HCT116 (cell line): ENCODE measurements around the gene OXCT2. TPM values are rescaled to one million over a fixed set of nuclear protein-coding genes. Genes with fewer than 3 reads are reported as not detected.

Experiments
- ATAC-seq: fragments of 200-7000 bp; cut with Tn5 transposase; 2 replicates; pipeline ENCODE4 v1.9.1; 2020; ENCODE audit warnings: mild to moderate bottlenecking, moderate library complexity
- BruUV-seq: library from RNA; stranded (reverse); fragments of 400-500 nt; replicated peaks from 2 replicates; lab custom pipeline; 2021; lab: Mats Ljungman, UMichigan
- CTCF ChIA-PET: fragments of 300-600 bp; sonication (Branson Sonifier 250); formaldehyde crosslinking; loops from one replicate; lab custom pipeline; 2021; ENCODE audit warnings: antibody characterized with exemption; lab: Charles Lee
- POLR2A ChIA-PET: fragments of 300-600, 350-600 bp; sonication (Branson Sonifier 250); formaldehyde crosslinking; loops from one replicate; lab custom pipeline; 2021; ENCODE audit warnings: antibody characterized with exemption; lab: Charles Lee
- RAD21 ChIA-PET, 2 experiments: fragments of 300-600 bp; sonication (Branson Sonifier 250); formaldehyde crosslinking; loops; one replicate each; lab custom pipeline; 2023; ENCODE audit warnings: low total read pairs in 2 of 2; ENCODE audit not compliant: uncharacterized antibody in 2 of 2, unreplicated experiment in 2 of 2, low non-redundant PET in 1 of 2; lab: Charles Lee
- DNase-seq: peaks from one replicate; pipeline ENCODE4 v3.0.0-alpha.2; 2010; ENCODE audit warnings: low read depth, low spot score
- H2AFZ ChIP-seq: fragments of 200-600 bp; shearing (Covaris generic), sonication (generic); 2 replicates; pipeline ENCODE4 v1.6.1; 2017; ENCODE audit warnings: low read depth, mixed run types, mixed read lengths, antibody characterized with exemption, low read length; ENCODE audit not compliant: poor library complexity, severe bottlenecking
- H3K27ac ChIP-seq: 2 replicates; pipeline ENCODE4 v1.5.1; 2012; ENCODE audit warnings: low read depth, low read length
- H3K27me3 ChIP-seq: fragments of 200-600 bp; sonication (generic); 2 replicates; pipeline ENCODE4 v1.6.1; 2016; ENCODE audit warnings: mixed run types, low read length, mixed read lengths; ENCODE audit not compliant: insufficient read depth
- H3K36me3 ChIP-seq, 2 experiments: fragments of 200-500 bp in 1 of 2; fragments of 200-600 bp in 1 of 2; sonication (Bioruptor generic) in 1 of 2; sonication (generic) in 1 of 2; 2 replicates each; pipeline versions ENCODE4 v1.5.1 to v1.6.1; 2014 to 2016; ENCODE audit warnings: low read length in 2 of 2, inconsistent platforms in 1 of 2, mixed read lengths in 1 of 2, mixed run types in 1 of 2; ENCODE audit not compliant: insufficient read depth in 2 of 2, control insufficient read depth in 1 of 2
- H3K4me1 ChIP-seq, 2 experiments: fragments of 200-600 bp in 1 of 2; sonication (generic) in 1 of 2; 2 replicates each; pipeline versions ENCODE4 v1.5.1 to v1.6.1; 2012 to 2017; ENCODE audit warnings: low read length in 2 of 2, inconsistent platforms in 1 of 2, mild to moderate bottlenecking in 1 of 2, mixed read lengths in 1 of 2, mixed run types in 1 of 2, moderate library complexity in 1 of 2; ENCODE audit not compliant: insufficient read depth in 2 of 2, control insufficient read depth in 1 of 2
- H3K4me2 ChIP-seq: fragments of 200-600 bp; sonication (generic); 2 replicates; pipeline ENCODE4 v1.6.1; 2017; ENCODE audit warnings: mixed run types, low read length, mixed read lengths
- H3K4me3 ChIP-seq, 2 experiments: fragments of 200-600 bp in 1 of 2; sonication (generic) in 1 of 2; replicated peaks in 1 of 2; 2 replicates each; pipeline ENCODE4 v1.5.1; 2011 to 2016; ENCODE audit warnings: low read length in 2 of 2, control low read depth in 1 of 2, low read depth in 1 of 2, mild to moderate bottlenecking in 1 of 2, mixed read lengths in 1 of 2, mixed run types in 1 of 2
- H3K79me2 ChIP-seq: fragments of 200-600 bp; sonication (generic); 2 replicates; pipeline ENCODE4 v1.6.1; 2017; ENCODE audit warnings: mild to moderate bottlenecking, mixed run types, low read length, moderate library complexity, mixed read lengths; ENCODE audit not compliant: insufficient read depth
- H3K9ac ChIP-seq: fragments of 200-600 bp; sonication (generic); 2 replicates; pipeline ENCODE4 v1.6.1; 2016; ENCODE audit warnings: low read length, mixed read lengths
- H3K9me2 ChIP-seq: fragments of 200-600 bp; sonication (generic), shearing (Covaris generic); 2 replicates; pipeline ENCODE4 v1.6.1; 2017; ENCODE audit warnings: mixed run types, mild to moderate bottlenecking, moderate library complexity; ENCODE audit not compliant: insufficient read depth
- H3K9me3 ChIP-seq, 2 experiments: fragments of 200-500 bp in 1 of 2; fragments of 200-600 bp in 1 of 2; sonication (Bioruptor generic) in 1 of 2; sonication (generic) in 1 of 2; 2 replicates each; pipeline ENCODE4 v1.6.1; 2014 to 2017; ENCODE audit warnings: low read length in 2 of 2, mixed read lengths in 2 of 2, inconsistent platforms in 1 of 2, low read depth in 1 of 2, mild to moderate bottlenecking in 1 of 2, mixed run types in 1 of 2, moderate library complexity in 1 of 2; ENCODE audit not compliant: control insufficient read depth in 1 of 2, insufficient read depth in 1 of 2
- H4K20me1 ChIP-seq: fragments of 200-600 bp; sonication (generic), shearing (Covaris generic); 2 replicates; pipeline ENCODE4 v1.6.1; 2017; ENCODE audit warnings: mixed run types, mild to moderate bottlenecking, moderate library complexity; ENCODE audit not compliant: insufficient read depth
- CBX3 ChIP-seq: IDR thresholded peaks from 2 replicates; pipeline ENCODE4 v1.6.1; 2012; ENCODE audit warnings: low read depth
- CEBPB ChIP-seq: IDR thresholded peaks from 2 replicates; pipeline ENCODE4 v1.6.1; 2012; ENCODE audit warnings: low read depth
- CTCF ChIP-seq, 3 experiments: fragments of 200-600 bp in 1 of 3; sonication (generic) in 1 of 3; IDR thresholded peaks in 2 of 3; conservative IDR thresholded peaks in 1 of 3; 2 replicates each; pipeline ENCODE4 v1.5.1; 2012 to 2017; ENCODE audit warnings: low read depth in 2 of 3, low read length in 2 of 3, antibody characterized with exemption in 1 of 3, borderline replicate concordance in 1 of 3, control low read depth in 1 of 3, mild to moderate bottlenecking in 1 of 3, mixed read lengths in 1 of 3, mixed run types in 1 of 3, moderate library complexity in 1 of 3; ENCODE audit not compliant: insufficient read depth in 1 of 3
- EGR1 ChIP-seq: IDR thresholded peaks from 2 replicates; pipeline ENCODE4 v1.6.1; 2012; ENCODE audit warnings: low read depth
- ELF1 ChIP-seq: IDR thresholded peaks from 2 replicates; pipeline ENCODE4 v1.6.1; 2012; ENCODE audit warnings: low read depth, borderline replicate concordance
- EZH2 ChIP-seq: fragments of 200-600 bp; sonication (generic); IDR thresholded peaks from 2 replicates; pipeline ENCODE4 v1.6.1; 2017; ENCODE audit warnings: antibody characterized with exemption, mixed run types
- FOSL1 ChIP-seq: IDR thresholded peaks from 2 replicates; pipeline ENCODE4 v1.6.1; 2012; ENCODE audit warnings: low read depth
- JUND ChIP-seq: IDR thresholded peaks from 2 replicates; pipeline ENCODE4 v1.6.1; 2012
- POLR2A ChIP-seq: IDR thresholded peaks from 2 replicates; pipeline ENCODE4 v1.7.0; 2011; ENCODE audit warnings: borderline replicate concordance; ENCODE audit not compliant: insufficient read depth, insufficient read length; ENCODE audit errors: extremely low read depth
- RAD21 ChIP-seq: IDR thresholded peaks from 2 replicates; pipeline ENCODE4 v1.6.1; 2012; ENCODE audit warnings: low read depth, mild to moderate bottlenecking
- REST ChIP-seq: IDR thresholded peaks from 2 replicates; pipeline ENCODE4 v1.6.1; 2012; ENCODE audit warnings: low read depth
- SIN3A ChIP-seq: IDR thresholded peaks from 2 replicates; pipeline ENCODE4 v1.6.1; 2012; ENCODE audit warnings: low read depth
- SRF ChIP-seq: IDR thresholded peaks from 2 replicates; pipeline ENCODE4 v1.6.1; 2012; ENCODE audit warnings: low read depth
- TCF7L2 ChIP-seq: IDR thresholded peaks from 2 replicates; pipeline ENCODE4 v1.7.0; 2011; ENCODE audit warnings: borderline replicate concordance, inconsistent platforms; ENCODE audit not compliant: insufficient read depth, insufficient read length; ENCODE audit errors: extremely low read depth
- YY1 ChIP-seq: IDR thresholded peaks from 2 replicates; pipeline ENCODE4 v1.6.1; 2011; ENCODE audit warnings: low read length, low read depth, moderate library complexity, mild to moderate bottlenecking; ENCODE audit not compliant: insufficient replicate concordance; ENCODE audit errors: extremely low read depth
- ZBTB33 ChIP-seq: IDR thresholded peaks from 2 replicates; pipeline ENCODE4 v1.6.1; 2011; ENCODE audit warnings: mild to moderate bottlenecking, low read length, moderate library complexity; ENCODE audit not compliant: insufficient replicate concordance; ENCODE audit errors: extremely low read depth
- ZFX ChIP-seq: fragments of 450-650 bp; IDR thresholded peaks from 2 replicates; pipeline ENCODE4 v1.6.1; 2017
- intact Hi-C: fragments of 100-400 bp; cut with micrococcal nuclease; formaldehyde crosslinking; loops from 2 replicates; pipeline ENCODE4 v1.10.0; 2022
- total RNA-seq: library from RNA; stranded (reverse); gene quantifications from one replicate; pipeline ENCODE4 v1.2.1, GENCODE V29; 2021; ENCODE audit not compliant: unreplicated experiment
- TF ChIP-seq, protein P1 (sequence below): IDR thresholded peaks from 2 replicates; pipeline ENCODE4 v1.6.1; 2012

The OXCT2 gene
- total RNA-seq, 1 experiment from 2014 or later, result 3.7 TPM

DNA sequence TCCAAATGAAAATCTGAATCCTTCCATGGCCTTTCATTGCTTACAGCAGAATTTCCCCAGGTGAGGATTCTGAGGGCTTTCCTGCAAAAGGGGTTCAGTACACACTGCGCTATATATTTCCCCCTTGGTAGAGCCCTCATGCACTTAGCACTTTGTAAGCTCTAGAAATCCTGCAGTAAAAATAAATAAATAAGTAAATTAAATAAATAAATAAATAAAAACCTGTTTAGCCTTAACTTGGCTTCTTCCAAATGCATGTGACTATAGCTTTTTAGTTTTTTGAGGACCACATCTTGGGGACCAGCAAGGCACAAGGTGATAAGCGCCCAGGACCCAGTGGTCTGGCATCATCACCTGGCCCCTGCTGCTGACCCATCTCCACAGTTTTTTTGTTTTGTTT, 20.7 kb upstream of the OXCT2 start (continued):
- no peak for TF ChIP-seq CTCF (IDR thresholded peaks at IDR 0.05 in 2 of 3, conservative IDR thresholded peaks at IDR 0.05 in 1 of 3; ENCODE audit: borderline replicate concordance in 1 of 3, insufficient read depth in 1 of 3, low read depth in 2 of 3, low read length in 2 of 3)
- TF ChIP-seq ZBTB33, result no peak
- no peak for TF ChIP-seq POLR2A
- TF ChIP-seq RAD21, result no peak
- TF ChIP-seq SIN3A, result no peak

DNA sequence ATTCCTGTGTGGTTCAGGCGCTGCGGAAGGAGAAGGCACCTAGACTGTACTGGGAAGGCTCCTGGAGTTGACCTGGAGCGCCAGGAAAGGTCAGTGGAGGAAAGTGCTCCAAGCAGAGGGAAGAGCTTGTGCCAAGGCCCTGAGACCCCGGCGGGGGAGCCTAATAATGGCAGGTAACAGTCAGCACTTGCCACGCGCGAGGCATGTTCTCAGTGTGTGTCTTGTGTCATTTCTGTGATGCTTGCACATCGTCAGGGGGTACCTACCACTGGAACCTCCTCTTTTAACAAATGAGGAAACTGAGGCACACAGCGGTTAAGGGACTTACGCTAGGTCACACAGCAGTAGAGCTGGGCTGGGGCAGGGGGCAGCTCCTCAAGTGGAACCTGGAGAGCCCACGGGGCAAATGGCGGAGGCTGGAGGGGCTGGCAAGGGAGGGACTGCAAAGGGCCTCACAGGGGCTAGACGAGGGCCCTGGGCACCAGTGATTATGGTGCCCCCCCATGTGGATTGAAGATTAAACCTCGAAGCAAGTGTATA, 18.5 kb upstream of the OXCT2 start:
- CTCF ChIA-PET, result interaction anchor here (1.1 kb wide), 1 partner anchor 9 kb away, joined by 7 read pairs; no protein-coding TSS in a partner anchor
- RAD21 ChIA-PET, result no interaction called here
- Histone ChIP-seq H3K79me2 (no peaks in the 10 kb centered on the region; the same call in 1 of the 2 replicates), H3K27me3 (no peaks in the 10 kb centered on the region), H3K9me3 (no peaks in the 10 kb centered on the region), H4K20me1 (no peaks in the 10 kb centered on the region), H2AFZ (no peak overlapping the region), H3K27ac (peak overlapping the region; percentile 71; the same call in 1 of the 2 replicates), H3K4me2 (peak overlapping the region; percentile 91), H3K36me3 (no peaks in the 10 kb centered on the region), H3K9me2 (no peaks in the 10 kb centered on the region), H3K4me1 (peaks cover 13 to 23% of the 10 kb centered on the region in 2 experiments; a peak in 3 of 4 replicates), H3K4me3 (peak overlapping the region; percentile 51 to 69), H3K9ac (peak overlapping the region; percentile 81)
- TSS peak; percentile 71 for BruUV-seq
- intact Hi-C loops, result loop anchor here (10.0 kb wide), 1 partner anchor 185 kb away; no protein-coding TSS in a partner anchor
- DNase-seq, result no peak
- POLR2A ChIA-PET, result no interaction called here
- ATAC-seq, result no peak
- TF ChIP-seq ZFX (no peak), EZH2 (no peak), POLR2A (no peak), TCF7L2 (no peak), FOSL1 (no peak), SRF (no peak), YY1 (no peak), CEBPB (no peak), ELF1 (no peak), REST (no peak), SIN3A (no peak), EGR1 (no peak), JUND (no peak), CBX3 (no peak)
- TF ChIP-seq, protein P1, sequence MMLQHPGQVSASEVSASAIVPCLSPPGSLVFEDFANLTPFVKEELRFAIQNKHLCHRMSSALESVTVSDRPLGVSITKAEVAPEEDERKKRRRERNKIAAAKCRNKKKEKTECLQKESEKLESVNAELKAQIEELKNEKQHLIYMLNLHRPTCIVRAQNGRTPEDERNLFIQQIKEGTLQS, result no peak
